Measurements from ENCODE around the gene GAB1. TPM values are rescaled to one million over a fixed set of nuclear protein-coding genes. Genes with fewer than 3 reads are reported as not detected.

The GAB1 gene
- total RNA-seq, 6 experiments from 2014 or later, result 6.6 to 8.9 (median 6.9) TPM

- Mint-ChIP-seq H3K4me1 (ENCODE audit: low read depth) (peaks cover 47% of the 10 kb centered on the region), H3K9me3 (no peaks in the 10 kb centered on the region), H3K27me3 (ENCODE audit: insufficient read depth) (no peaks in the 10 kb centered on the region; the same call in 1 of the 2 replicates), H3K27ac (no peak overlapping the region), H3K4me3 (no peak overlapping the region), H3K36me3 (ENCODE audit: low read depth) (no peaks in the 10 kb centered on the region)
- no peak for DNase-seq
- no peak for TF ChIP-seq CTCF (IDR thresholded peaks at IDR 0.05)
Observed at GRCh38 chr4:143400082-143400481, 63.4 kb downstream of the GAB1 start.

GRCh38 chr4:143402776-143403552 is 66.3 kb downstream of the GAB1 start:
- no peak overlapping the region for H3K4me3 Mint-ChIP-seq
- DNase-seq, result peak; percentile 8

GRCh38 chr4:143403553-143403820 is 66.8 kb downstream of the GAB1 start:
- no peak for DNase-seq
- no peak for TF ChIP-seq CTCF (IDR thresholded peaks at IDR 0.05)
- no peak overlapping the region for H3K27ac Mint-ChIP-seq
- no peaks in the 10 kb centered on the region for H3K36me3 Mint-ChIP-seq (ENCODE audit: low read depth)
- H3K9me3 Mint-ChIP-seq, result no peaks in the 10 kb centered on the region
- no peaks in the 10 kb centered on the region for H3K27me3 Mint-ChIP-seq (ENCODE audit: insufficient read depth)
- H3K4me1 Mint-ChIP-seq (ENCODE audit: low read depth), result peaks cover 44% of the 10 kb centered on the region
- H3K4me3 Mint-ChIP-seq, result no peak overlapping the region

More at GRCh38 chr4:143402776-143403552, 66.3 kb downstream of the GAB1 start:
- Mint-ChIP-seq H3K4me1 (ENCODE audit: low read depth) (peaks cover 49% of the 10 kb centered on the region), H3K9me3 (no peaks in the 10 kb centered on the region), H3K27ac (no peak overlapping the region), H3K27me3 (ENCODE audit: insufficient read depth) (no peaks in the 10 kb centered on the region), H3K36me3 (ENCODE audit: low read depth) (no peaks in the 10 kb centered on the region)
- no peak for TF ChIP-seq CTCF (IDR thresholded peaks at IDR 0.05)

- DNase-seq, result no peak
- no peaks in the 10 kb centered on the region for H3K9me3 Mint-ChIP-seq
- peaks cover 33% of the 10 kb centered on the region for H3K4me1 Mint-ChIP-seq (ENCODE audit: low read depth)
- H3K4me3 Mint-ChIP-seq, result no peak overlapping the region
- no peaks in the 10 kb centered on the region for H3K36me3 Mint-ChIP-seq (ENCODE audit: low read depth)
- no peak for TF ChIP-seq CTCF (IDR thresholded peaks at IDR 0.05)
- no peaks in the 10 kb centered on the region for H3K27me3 Mint-ChIP-seq (ENCODE audit: insufficient read depth)
- no peak overlapping the region for H3K27ac Mint-ChIP-seq
Observed at GRCh38 chr4:143404555-143404954, 67.9 kb downstream of the GAB1 start.

- H3K27ac Mint-ChIP-seq, result no peak overlapping the region
- no peaks in the 10 kb centered on the region for H3K9me3 Mint-ChIP-seq
- DNase-seq, result no peak
- H3K4me1 Mint-ChIP-seq (ENCODE audit: low read depth), result peaks cover 33% of the 10 kb centered on the region
- peaks cover 1% of the 10 kb centered on the region; the same call in 1 of the 2 replicates for H3K27me3 Mint-ChIP-seq (ENCODE audit: insufficient read depth)
- no peak overlapping the region for H3K4me3 Mint-ChIP-seq
- no peaks in the 10 kb centered on the region for H3K36me3 Mint-ChIP-seq (ENCODE audit: low read depth)
- TF ChIP-seq CTCF (IDR thresholded peaks at IDR 0.05), result no peak
Observed at GRCh38 chr4:143405075-143405730, 68.5 kb downstream of the GAB1 start.

Measured in HFFc6 (cell line).